PC-3 (cell line): Measurements from ENCODE around the gene GPR156.

Experiments
- CTCF ChIP-seq: fragments of 300-600 bp; sonication (generic); conservative IDR thresholded peaks from 2 replicates; pipeline ENCODE4 v1.5.1; 2017; ENCODE audit warnings: antibody characterized with exemption, low read depth, mild to moderate bottlenecking, low read length
- EZH2 ChIP-seq: fragments of 300-600 bp; sonication (generic); IDR thresholded peaks from one replicate; pipeline ENCODE4 v1.6.1; 2017; ENCODE audit warnings: antibody characterized with exemption, mild to moderate bottlenecking, low read length; ENCODE audit not compliant: unreplicated experiment

DNA sequence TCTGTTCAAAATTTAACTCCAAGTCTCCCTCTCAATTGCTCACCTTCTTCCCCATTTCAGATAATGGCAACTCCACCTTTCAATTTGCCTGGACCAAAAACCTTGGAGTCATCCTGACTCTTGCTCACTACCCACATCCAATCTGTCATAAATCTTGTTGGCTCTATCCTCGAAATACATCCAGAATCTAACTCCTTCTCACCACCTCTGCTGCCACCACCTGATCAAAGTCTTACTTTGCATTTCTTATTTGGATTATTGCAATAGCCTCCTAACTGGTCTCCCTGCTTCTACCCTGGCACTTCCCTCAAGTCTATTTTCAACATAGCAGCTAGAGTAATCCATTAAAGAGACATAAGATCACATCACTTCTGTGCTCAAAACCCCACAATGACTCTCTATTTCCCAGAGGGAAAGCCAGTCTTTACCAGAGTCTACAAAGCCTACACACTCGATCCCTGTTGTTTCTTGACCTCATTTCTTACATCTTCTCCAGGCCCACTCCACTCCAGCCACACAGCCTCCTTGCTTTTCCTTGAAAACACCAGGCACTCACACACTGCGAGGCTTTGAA is 86.6 kb downstream of the GPR156 start:
- TF ChIP-seq CTCF = peak; percentile 90
- no peak for TF ChIP-seq EZH2
